AG09319 (cell line): ENCODE data around the gene THAP9.
"Not testable (repeated sequence)": the region's sequence is repeated elsewhere in the genome, so short reads cannot be mapped to it uniquely, and the experiment has no call there.

Experiments used
- DNase-seq: peaks from one replicate; pipeline ENCODE4 v3.0.0-alpha.2; 2010; ENCODE audit warnings: low read depth; ENCODE audit errors: extremely low read depth
- CTCF ChIP-seq: IDR thresholded peaks from 2 replicates; pipeline ENCODE4 v1.5.1; 2011; ENCODE audit warnings: low read depth, mild to moderate bottlenecking, inconsistent platforms, low read length, moderate library complexity

Gene THAP9

DNA sequence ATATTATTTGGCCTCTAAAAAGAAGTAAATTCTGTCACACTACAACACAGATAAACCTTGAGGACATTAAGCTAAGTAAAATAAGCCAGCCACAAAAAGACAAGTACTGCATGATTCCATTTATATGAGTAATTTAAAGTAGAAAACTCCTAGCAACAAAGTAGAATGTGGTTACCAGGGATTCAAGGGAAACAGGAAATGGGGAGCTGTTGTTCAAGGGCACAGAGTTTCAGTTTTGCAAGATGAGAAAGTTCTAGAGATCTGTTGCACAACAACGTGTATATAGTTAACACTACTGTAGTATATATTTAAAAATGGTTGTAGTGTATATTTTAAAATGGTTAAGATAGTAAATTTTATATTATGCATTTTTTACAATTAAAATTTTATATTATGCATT is 34.9 kb upstream of the THAP9 start:
- DNase-seq = peak; percentile 75
- no peak for TF ChIP-seq CTCF

DNA sequence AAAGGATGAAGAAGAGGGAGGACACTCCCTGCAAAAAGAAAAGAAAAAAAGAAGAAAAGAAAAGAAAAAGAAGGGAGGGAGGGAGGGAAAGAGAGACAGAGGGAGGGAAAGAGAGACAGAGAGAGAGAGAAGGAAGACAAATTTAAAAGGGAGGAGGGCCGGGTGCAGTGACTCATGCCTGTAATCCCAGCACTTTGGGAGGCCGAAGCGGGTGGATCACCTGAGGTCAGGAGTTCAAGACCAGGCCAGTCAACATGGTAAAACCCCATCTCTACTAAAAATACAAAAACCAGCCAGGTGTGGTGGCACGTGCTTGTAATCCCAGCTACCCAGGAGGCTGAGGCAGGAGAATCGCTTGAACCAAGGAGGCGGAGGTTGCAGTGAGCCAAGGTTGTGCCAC is 34.5 kb upstream of the THAP9 start:
- not testable (repeated sequence) for DNase-seq

DNA sequence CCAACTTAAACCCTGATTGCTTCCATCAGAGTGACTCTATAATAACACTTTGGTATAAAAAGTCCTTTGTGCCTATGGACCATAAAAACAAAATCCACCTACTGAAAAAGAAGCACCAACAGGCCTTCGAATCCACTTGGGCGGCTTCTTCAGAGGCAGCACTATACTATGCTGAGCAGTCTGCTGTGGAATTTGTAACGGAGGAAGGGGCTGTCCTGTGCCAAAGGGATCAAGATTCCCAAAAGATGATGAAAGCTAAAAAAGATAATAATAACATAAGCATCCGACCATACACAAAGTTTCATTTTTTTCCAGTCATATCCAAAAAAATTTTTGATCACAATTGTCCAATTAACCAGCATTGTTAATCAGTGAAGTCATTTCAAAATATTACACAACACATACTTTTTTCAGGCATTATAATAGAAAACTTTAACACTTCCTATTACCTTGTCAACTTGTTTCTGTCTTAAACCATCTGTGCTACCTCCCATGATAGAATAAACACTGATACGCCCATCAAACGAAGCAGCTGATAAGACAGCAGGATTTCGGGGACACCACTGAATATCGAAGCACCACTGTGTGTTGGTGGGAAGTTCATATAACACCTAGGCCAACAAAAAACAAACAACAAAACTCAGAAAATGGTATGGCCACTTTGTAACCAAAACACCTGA is 33.7 kb upstream of the THAP9 start:
- TF ChIP-seq CTCF = no peak
- no peak for DNase-seq

- TF ChIP-seq CTCF = no peak
- DNase-seq = no peak
These were observed 32.0 kb upstream of the THAP9 start for GRCh38 chr4:82868572-82868971.

GRCh38 chr4:82885410-82885809 is 15.1 kb upstream of the THAP9 start:
- TF ChIP-seq CTCF = no peak
- DNase-seq = no peak

- no peak for DNase-seq
- no peak for TF ChIP-seq CTCF
These were observed 14.2 kb upstream of the THAP9 start for GRCh38 chr4:82886147-82886942.

DNA sequence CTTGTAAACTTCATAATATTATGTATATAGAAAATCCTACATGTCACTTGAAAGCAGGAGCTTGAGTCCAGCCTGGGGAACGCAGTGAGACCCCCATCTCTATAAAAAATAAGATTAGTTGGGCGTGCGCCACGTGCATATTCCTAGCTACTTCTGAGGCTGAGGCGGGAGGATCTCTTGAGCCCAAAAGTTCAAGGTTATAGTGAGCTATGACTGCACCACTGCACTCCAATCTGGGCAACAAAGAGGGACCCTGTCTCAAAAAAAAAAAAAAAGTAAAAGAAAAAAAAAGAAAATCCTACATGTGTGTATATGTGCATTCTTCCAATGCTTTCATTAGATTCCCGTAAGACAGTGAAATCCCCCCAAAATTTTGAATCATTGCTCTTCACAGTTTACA is 11.2 kb upstream of the THAP9 start:
- DNase-seq = no peak

More for the DNA sequence above, 11.2 kb upstream of the THAP9 start:
- TF ChIP-seq CTCF = no peak
